ENCODE results near the gene UGT1A5. TPM values are rescaled to one million over a fixed set of nuclear protein-coding genes. Genes with fewer than 3 reads are reported as not detected.

The UGT1A5 gene
- total and polyA plus RNA-seq, 2 of the 13 experiments (the other 11 are each of a cell fraction or from before 2014, with no cell fraction given) = not detected

GRCh38 chr2:233791151-233791882, 78.6 kb downstream of the UGT1A5 start:
- FAIRE-seq = no peak
- TF ChIP-seq JDP2 (CRISPR knock-in tag; IDR thresholded peaks at IDR 0.05; ENCODE audit: borderline replicate concordance) (no peak), JUNB (CRISPR knock-in tag; IDR thresholded peaks at IDR 0.05; ENCODE audit: borderline replicate concordance) (no peak), ZNF747 (CRISPR knock-in tag; IDR thresholded peaks at IDR 0.05; ENCODE audit: borderline replicate concordance) (no peak), GMEB1 (CRISPR knock-in tag; IDR thresholded peaks at IDR 0.05; ENCODE audit: borderline replicate concordance) (no peak), MEIS2 (CRISPR knock-in tag; IDR thresholded peaks at IDR 0.05) (no peak), ATF7 (IDR thresholded peaks at IDR 0.05) (no peak), ATF7 (CRISPR knock-in tag; IDR thresholded peaks at IDR 0.05) (no peak), DNMT3B (CRISPR knock-in tag; conservative IDR thresholded peaks at IDR 0.05) (no peak), NFKB2 (CRISPR knock-in tag; IDR thresholded peaks at IDR 0.05; ENCODE audit: borderline replicate concordance) (no peak), MTF1 (CRISPR knock-in tag; IDR thresholded peaks at IDR 0.05) (no peak), MYC (CRISPR knock-in tag; IDR thresholded peaks at IDR 0.05; ENCODE audit: borderline replicate concordance) (no peak), ZBTB34 (CRISPR knock-in tag; IDR thresholded peaks at IDR 0.05) (no peak), ZNF234 (CRISPR knock-in tag; conservative IDR thresholded peaks at IDR 0.05) (no peak), SCMH1 (CRISPR knock-in tag; IDR thresholded peaks at IDR 0.05; ENCODE audit: borderline replicate concordance) (no peak), HOXA9 (CRISPR knock-in tag; IDR thresholded peaks at IDR 0.05; ENCODE audit: borderline replicate concordance) (no peak), ZNF367 (CRISPR knock-in tag; IDR thresholded peaks at IDR 0.05; ENCODE audit: borderline replicate concordance) (no peak), ZNF18 (CRISPR knock-in tag; IDR thresholded peaks at IDR 0.05; ENCODE audit: insufficient replicate concordance) (no peak)
- H3K27ac ChIP-seq (ENCODE audit: extremely low read length, insufficient read depth, low read length) = no peak overlapping the region

More at GRCh38 chr2:233791151-233791882, 78.6 kb downstream of the UGT1A5 start:
- no peak overlapping the region for H2AFZ ChIP-seq (ENCODE audit: low read length)
- CTCF ChIA-PET (ENCODE audit: low intra/inter-chr PET ratio, low total read pairs) = no interaction called here
- ATAC-seq (peak; percentile 11; the same call in 2 of the 3 replicates), DNase-seq (ENCODE audit: low spot score) (no peak)
- no peak overlapping the region for H3K9ac ChIP-seq (ENCODE audit: insufficient read depth, low read depth, low read length)
- H3K4me1 ChIP-seq (ENCODE audit: insufficient read depth, low read length) = peaks cover 14% of the 10 kb centered on the region; the same call in 1 of the 2 replicates
- H3K4me3 ChIP-seq (replicated peaks in 1 of 3; ENCODE audit: insufficient read depth in 1 of 3, low read depth in 2 of 3, low read length in 3 of 3) = no peak overlapping the region
- in situ Hi-C loops (cut with HindIII; ENCODE audit: extremely low pct_ligation_motif_present, low pct_unique_long_range_greater_than_20kb) = no loop called here
- intact Hi-C loops (cut with micrococcal nuclease; ENCODE audit: unreplicated experiment) = no loop called here
- no TSS peak for BruUV-seq (replicated peaks)
- H3K27me3 ChIP-seq (ENCODE audit: control insufficient read depth in 1 of 2, insufficient read depth in 2 of 2, low read length in 2 of 2) = peaks cover 7 to 39% of the 10 kb centered on the region in 2 experiments; a peak in 3 of 5 replicates
- H4K20me1 ChIP-seq (ENCODE audit: insufficient read depth, low read length) = no peaks in the 10 kb centered on the region
- no peaks in the 10 kb centered on the region for H3K79me2 ChIP-seq (ENCODE audit: insufficient read depth, low read length)
- 53% methylated on average over 18 of the region's 18 CpGs for WGBS (ENCODE audit: low lambda C conversion rate)
- H3K4me2 ChIP-seq (ENCODE audit: low read depth, low read length) = no peak overlapping the region
- no peaks in the 10 kb centered on the region for H3K36me3 ChIP-seq (replicated peaks in 1 of 2; ENCODE audit: control insufficient read depth in 1 of 2, insufficient read depth in 2 of 2, low read length in 2 of 2)
- POLR2A ChIA-PET = no interaction called here
- no peaks in the 10 kb centered on the region for H3K9me3 ChIP-seq (ENCODE audit: low read length)

Measured in HepG2 (cell line).